HG03108 (cell line): Measurements from ENCODE around the gene RNF5.

ENCODE experiments used
- ATAC-seq: cut with Tn5 transposase; IDR thresholded peaks from one replicate; pipeline ENCODE4 v1.9.1; 2021; ENCODE audit warnings: moderate library complexity; ENCODE audit not compliant: unreplicated experiment

RNF5 gene

GRCh38 chr6:32151863-32152768 is 26.1 kb upstream of the RNF5 start, which contains the start of gene PRRT1:
TSS of gene PRRT1 (minus strand) at chr6:32151939. CDS start at chr6:32151827, 112 bp downstream.
- ATAC-seq = no peak

DNA sequence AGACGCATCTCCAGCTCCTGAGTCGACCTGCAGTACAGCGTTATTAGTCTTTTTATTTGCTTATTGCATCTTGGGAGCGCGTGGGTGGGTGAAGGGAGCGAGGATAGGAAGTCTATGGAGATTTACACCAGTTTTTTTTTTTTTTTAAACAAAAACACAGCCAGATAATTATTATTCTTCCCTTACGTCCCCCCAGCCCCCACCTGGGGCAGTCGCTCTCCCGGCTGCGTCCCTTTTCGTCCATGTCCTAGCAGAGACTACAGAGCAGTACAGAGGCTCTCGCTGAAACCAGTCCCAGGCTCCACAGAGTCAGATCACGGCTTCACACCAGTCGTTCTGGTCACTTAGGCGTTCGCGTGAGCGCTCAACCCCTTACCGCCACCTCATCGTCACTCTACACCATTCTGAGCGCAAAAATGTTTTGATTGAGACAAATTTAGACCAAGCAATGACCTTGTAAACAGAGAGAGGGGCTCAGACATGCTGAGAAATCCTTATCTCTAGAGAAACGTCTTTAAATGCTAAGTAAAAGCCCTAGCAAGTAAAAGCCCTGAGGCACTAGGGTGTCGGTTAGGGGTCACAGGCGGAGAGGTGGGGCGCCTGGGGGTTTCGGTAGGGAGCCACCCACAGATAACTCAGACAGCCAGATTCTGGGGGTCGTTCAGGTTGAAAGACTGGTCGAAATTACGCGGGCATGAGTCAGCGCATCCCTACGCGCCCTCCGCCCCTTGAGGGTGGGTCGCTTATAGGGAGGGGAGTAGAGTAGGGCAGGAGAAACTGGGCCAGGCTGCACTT is 25.2 kb upstream of the RNF5 start:
- ATAC-seq = no peak

DNA sequence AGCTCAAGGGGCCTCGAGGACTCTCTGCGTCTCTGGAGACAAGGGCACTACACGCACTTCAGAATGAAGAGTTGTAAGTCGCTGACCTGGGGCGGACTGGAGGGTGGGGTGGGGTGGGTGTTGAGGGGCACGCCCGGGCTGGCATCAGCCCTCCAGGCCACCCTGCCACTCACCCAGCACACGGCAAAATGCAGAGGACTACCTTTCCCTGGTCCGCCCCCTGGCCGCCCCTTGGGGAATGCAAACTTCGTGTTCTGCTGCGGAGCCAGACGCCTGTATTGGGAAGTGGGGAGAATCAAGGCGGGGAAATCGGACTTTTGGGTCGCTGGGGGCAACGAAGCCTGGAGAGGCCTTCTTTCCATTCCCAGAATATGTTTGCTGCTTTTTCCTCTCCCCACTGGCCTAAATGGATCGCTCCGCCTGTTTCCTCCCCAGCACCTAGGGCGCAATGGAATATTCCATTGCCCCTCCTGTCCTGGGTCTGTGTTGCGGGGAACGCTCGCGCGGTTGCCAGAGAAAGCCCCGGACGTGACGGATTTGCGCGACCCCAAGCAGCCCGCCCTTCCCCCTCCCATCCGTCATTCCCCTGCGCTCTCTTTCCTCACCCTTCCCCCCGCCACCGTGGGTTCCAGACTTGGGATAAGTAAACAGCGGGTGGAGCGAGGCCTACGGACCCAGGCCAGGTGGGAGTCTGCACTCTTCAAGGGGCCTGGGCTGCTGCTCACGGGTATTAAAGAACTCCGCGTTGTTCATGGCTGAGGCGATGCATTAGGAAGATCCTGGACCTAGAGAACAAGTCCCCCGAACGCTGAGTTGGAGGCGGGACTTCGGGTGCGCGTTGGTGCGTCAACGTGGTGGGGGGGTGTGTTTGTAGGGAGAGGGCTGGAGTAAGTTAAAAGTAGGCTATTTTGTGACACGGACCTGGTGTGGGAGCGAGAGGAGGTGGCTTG is 24.4 kb upstream of the RNF5 start, which contains the start of gene PPT2:
Gene PPT2, plus strand, starts transcription at position 578 of the 950 bp plus-strand sequence. CDS start 454 bp downstream, outside the sequence.
- ATAC-seq = no peak

DNA sequence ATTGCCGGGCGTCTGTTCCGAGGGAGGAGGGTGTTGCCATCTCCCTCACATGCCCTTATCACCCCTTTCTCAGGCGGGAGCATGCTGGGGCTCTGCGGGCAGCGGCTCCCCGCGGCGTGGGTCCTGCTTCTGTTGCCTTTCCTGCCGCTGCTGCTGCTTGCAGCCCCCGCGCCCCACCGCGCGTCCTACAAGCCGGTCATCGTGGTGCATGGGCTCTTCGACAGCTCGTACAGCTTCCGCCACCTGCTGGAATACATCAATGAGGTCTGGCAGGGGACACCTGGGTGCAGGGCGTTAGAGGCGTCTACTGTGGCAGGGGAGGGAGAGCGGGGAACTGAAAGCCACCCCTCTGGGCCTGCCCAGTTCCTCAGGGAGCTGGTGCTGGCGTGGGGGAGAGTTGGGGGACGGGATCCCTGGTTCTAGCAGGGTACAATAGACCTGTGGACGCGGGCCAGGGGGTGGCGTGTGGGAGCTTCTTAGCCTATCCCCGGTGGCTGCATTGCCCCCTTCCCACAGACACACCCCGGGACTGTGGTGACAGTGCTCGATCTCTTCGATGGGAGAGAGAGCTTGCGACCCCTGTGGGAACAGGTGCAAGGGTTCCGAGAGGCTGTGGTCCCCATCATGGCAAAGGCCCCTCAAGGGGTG is 23.6 kb upstream of the RNF5 start:
- ATAC-seq = peak; percentile 74

GRCh38 chr6:32156891-32157290 is 21.3 kb upstream of the RNF5 start:
- ATAC-seq = no peak

DNA sequence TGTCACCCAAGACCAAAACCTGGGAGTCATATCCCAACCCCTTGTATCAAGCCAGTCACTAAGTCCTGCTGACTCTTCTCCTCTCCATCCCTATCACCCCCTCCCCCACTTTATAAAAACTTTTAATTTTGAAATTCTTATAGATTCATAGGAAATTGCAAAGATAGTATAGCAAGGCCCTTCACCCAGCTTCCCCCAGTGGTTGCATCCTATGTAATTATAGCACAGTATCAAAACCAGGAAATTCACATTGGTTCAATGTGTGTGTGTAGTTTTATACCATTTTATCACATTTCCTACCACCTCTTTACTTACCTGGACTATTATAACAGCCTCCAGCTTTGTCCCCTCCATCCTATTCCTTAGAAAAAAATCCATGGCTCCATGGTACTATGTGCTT is 20.2 kb upstream of the RNF5 start:
- no peak for ATAC-seq

- ATAC-seq = no peak
These were observed 14.5 kb upstream of the RNF5 start for GRCh38 chr6:32163559-32164258.

GRCh38 chr6:32164295-32164694 is 13.9 kb upstream of the RNF5 start, which contains the start of gene EGFL8:
TSS of gene EGFL8 (plus strand) at chr6:32164595. CDS start at chr6:32166166, 1,571 bp downstream.
- no peak for ATAC-seq

DNA sequence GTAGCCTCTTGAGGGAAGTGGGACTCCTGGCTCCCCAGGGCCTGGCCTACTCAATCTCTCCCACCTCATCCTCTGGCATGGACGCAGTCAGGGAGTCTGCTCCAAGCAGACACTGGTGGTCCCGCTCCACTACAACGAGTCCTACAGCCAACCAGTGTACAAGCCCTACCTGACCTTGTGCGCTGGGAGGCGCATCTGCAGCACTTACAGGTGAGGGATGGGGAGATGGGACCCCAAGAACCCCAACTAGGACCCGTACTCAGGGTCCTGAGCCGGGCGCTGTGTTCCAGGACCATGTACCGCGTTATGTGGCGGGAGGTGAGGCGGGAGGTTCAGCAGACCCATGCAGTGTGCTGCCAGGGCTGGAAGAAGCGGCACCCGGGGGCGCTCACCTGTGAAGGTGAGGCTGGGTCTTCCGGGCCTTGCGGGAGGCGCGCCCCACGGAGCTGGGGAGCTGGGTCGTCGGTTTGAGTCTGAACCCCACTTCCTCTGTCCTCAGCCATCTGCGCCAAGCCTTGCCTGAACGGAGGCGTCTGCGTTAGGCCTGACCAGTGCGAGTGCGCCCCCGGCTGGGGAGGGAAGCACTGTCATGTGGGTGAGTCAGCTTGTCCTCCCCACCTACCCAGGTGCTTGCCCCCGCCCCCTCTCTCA is 11.7 kb upstream of the RNF5 start:
- ATAC-seq = no peak

- ATAC-seq = no peak
These were observed 10.9 kb upstream of the RNF5 start for GRCh38 chr6:32167154-32167760.

DNA sequence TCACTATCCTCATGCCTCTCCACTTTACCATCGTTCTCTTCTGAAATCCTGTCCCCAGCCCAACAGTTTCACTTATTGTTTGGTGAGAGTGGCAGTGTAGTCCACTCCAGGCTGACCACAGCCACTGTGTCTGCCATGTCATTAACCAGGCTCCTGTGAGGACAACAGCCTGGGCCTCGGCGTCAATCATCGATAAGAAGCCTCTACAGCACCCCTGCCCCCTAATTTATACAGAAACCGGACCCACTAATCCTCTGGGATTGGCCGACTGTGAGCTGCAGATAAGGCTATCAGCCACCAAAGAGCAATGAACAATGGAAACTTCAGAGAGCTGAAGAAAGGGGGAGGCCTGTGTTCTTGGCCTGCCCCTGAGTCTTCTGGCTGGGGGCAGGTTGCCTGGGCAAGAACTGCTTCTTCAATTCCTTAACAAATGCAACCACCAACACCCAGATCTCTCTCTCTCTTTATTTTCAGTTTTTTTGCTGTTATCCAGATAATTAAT is 10.4 kb upstream of the RNF5 start:
- ATAC-seq = no peak

DNA sequence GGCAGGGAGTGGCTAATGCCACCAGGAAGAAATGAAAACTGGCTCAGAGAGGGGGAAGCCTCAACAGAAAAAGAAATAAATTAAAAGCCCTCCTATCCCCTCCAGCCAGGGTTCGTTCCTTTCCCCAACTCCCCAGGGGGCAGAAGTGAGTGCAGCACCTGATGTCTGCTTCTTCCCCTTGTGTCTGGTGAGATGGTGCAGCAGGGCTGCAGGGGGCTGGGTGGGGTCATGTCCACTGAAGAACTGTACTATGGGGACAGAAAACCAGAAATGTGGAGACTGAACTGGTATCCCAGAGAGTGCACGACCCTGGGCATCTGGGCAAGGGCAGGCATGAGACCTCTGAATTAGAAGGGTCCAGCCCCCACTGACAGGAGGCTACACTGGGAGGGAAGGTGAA is 9.9 kb upstream of the RNF5 start:
- ATAC-seq = no peak

- ATAC-seq = no peak
These were observed 9.2 kb upstream of the RNF5 start for GRCh38 chr6:32168807-32169591.

DNA sequence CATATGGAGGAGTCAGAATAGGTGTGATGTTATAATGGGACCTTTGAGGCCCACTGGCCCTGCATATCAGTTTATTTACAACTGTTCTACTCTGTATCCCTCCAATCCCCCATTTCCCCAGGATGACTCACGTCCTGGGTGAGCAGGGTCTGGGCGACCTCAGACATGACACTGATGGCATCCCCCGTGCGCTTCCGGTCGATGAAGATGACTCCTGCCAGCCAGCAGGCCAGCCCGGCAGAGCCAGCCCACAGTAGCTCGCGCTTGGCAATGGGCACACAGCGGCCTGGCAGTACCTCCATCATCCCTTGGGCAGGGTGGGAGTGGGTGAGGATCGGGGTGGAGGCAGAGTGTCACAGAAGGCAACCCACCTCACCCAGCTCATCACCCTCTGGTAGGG is 7.9 kb upstream of the RNF5 start:
- ATAC-seq = no peak

DNA sequence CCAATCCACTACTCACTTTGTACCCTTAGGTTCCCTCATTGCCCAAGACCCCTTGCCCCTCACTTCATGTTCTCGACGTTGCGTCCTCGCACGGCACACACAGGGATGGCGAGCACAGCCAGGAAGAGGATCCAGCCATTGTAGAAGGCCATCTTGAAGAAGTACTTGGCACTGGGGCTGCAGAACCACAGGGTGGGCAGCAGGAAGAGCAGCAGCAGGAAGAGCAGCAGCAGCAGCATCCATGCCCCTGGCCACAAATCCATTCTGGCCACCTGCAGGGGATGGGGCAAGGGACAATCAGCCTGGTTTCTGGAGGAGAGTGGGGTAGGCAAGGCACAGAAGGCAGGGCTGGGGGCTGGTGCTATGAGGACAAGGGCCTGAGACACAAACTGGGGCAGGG is 7.0 kb upstream of the RNF5 start:
- no peak for ATAC-seq

- no peak for ATAC-seq
These were observed 5.0 kb upstream of the RNF5 start for GRCh38 chr6:32173051-32173727.

DNA sequence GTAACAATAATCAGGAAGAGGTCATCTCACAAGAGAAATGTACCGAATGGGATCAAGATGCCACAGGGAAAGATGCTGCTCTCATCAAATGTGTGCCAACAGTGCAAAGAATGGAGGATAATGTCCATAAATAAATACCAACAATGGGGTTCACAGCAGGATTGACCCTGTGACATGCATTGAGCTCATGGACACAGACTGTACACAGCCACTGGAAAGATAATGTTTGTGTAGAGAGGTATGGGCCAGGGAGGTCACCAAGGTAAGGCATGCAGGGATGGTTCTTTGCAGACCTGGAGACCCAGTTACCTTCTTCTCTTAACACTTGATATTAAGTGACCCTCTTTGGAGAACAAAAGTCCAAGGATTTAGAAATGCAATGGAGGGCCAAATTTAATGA is 3.8 kb upstream of the RNF5 start:
- no peak for ATAC-seq
